Right ventricle myocardium inferior (tissue), 1 donor: Measurements from ENCODE around the gene XYLB. TPM values are rescaled to one million over a fixed set of nuclear protein-coding genes. Genes with fewer than 3 reads are reported as not detected.
"Not testable (repeated sequence)": the region's sequence is repeated elsewhere in the genome, so short reads cannot be mapped to it uniquely, and the experiment has no call there.

Experiments used
- ATAC-seq: fragments of 200-7000 bp; cut with Tn5 transposase; one replicate; pipeline ENCODE4 v1.9.1; 2020; ENCODE audit warnings: mild to moderate bottlenecking, moderate library complexity
- DNase-seq: peaks from one replicate; pipeline ENCODE4 v3.0.0; 2021; ENCODE audit errors: missing footprints
- intact Hi-C: fragments of 100-400 bp; cut with DNase I; formaldehyde crosslinking; loops from one replicate; pipeline ENCODE4 v1.11.0; 2022
- total RNA-seq: library from RNA; stranded (reverse); fragmentation: NEBNext Ultra II Directional; extraction: Animal tissue kit (Norgen Biotek cat#: 25700); gene quantifications from one replicate; pipeline ENCODE4 v1.2.1, GENCODE V29; 2021
- donor health status: DM: no; HTN: yes; CAD: no; lungs with severe emphysema.

Gene XYLB
- total RNA-seq, 1 donor from 2014 or later, result 0.57 TPM

- intact Hi-C loops, result no loop called here
- DNase-seq (no peak), ATAC-seq (no peak)
Measured at GRCh38 chr3:38379201-38379770, 32.7 kb downstream of the XYLB start.

- intact Hi-C loops, result no loop called here
- DNase-seq (no peak), ATAC-seq (no peak)
Measured at GRCh38 chr3:38382506-38383080, 36.0 kb downstream of the XYLB start.

- intact Hi-C loops, result no loop called here
- no peak for DNase-seq
- no peak for ATAC-seq
Measured at GRCh38 chr3:38383156-38383875, 36.7 kb downstream of the XYLB start.

- ATAC-seq (no peak), DNase-seq (no peak)
- intact Hi-C loops, result no loop called here
Measured at GRCh38 chr3:38386992-38387750, 40.6 kb downstream of the XYLB start.

GRCh38 chr3:38387862-38388261 lies 41.3 kb downstream of the XYLB start:
- ATAC-seq, result no peak
- DNase-seq, result no peak
- intact Hi-C loops, result no loop called here

GRCh38 chr3:38392604-38393163 lies 46.1 kb downstream of the XYLB start:
- intact Hi-C loops, result no loop called here
- no peak for ATAC-seq
- no peak for DNase-seq

GRCh38 chr3:38396239-38396638 lies 49.7 kb downstream of the XYLB start:
- ATAC-seq (no peak), DNase-seq (no peak)
- intact Hi-C loops, result no loop called here

GRCh38 chr3:38396861-38397260 lies 50.3 kb downstream of the XYLB start:
- intact Hi-C loops, result no loop called here
- DNase-seq, result no peak
- ATAC-seq, result no peak

- intact Hi-C loops, result no loop called here
- no peak for DNase-seq
Measured at GRCh38 chr3:38397320-38397719, 50.7 kb downstream of the XYLB start.

GRCh38 chr3:38401246-38401962 lies 54.8 kb downstream of the XYLB start:
- no peak for DNase-seq
- intact Hi-C loops, result no loop called here
- ATAC-seq, result no peak

More at GRCh38 chr3:38397320-38397719, 50.7 kb downstream of the XYLB start:
- peak; percentile 16 for ATAC-seq

- ATAC-seq (peak; percentile 97), DNase-seq (peak; percentile 72)
- intact Hi-C loops, result no loop called here
Measured at GRCh38 chr3:38404286-38404685, 57.7 kb downstream of the XYLB start.

GRCh38 chr3:38411591-38411990 lies 65.0 kb downstream of the XYLB start:
- no peak for ATAC-seq
- intact Hi-C loops, result no loop called here
- DNase-seq, result no peak

- intact Hi-C loops, DNase-seq, ATAC-seq: not testable (repeated sequence)
Measured at GRCh38 chr3:38420758-38421157, 74.2 kb downstream of the XYLB start.

- intact Hi-C loops, result no loop called here
- DNase-seq (no peak), ATAC-seq (no peak)
Measured at GRCh38 chr3:38421679-38422336, 75.2 kb downstream of the XYLB start.

GRCh38 chr3:38426798-38427426 lies 80.3 kb downstream of the XYLB start:
- intact Hi-C loops, ATAC-seq, DNase-seq: not testable (repeated sequence)

- ATAC-seq, intact Hi-C loops: not testable (repeated sequence)
Measured at GRCh38 chr3:38432871-38433658, 86.5 kb downstream of the XYLB start.

GRCh38 chr3:38433661-38434060 lies 87.1 kb downstream of the XYLB start:
- not testable (repeated sequence) for ATAC-seq

More at GRCh38 chr3:38432871-38433658, 86.5 kb downstream of the XYLB start:
- DNase-seq, result not testable (repeated sequence)

More at GRCh38 chr3:38433661-38434060, 87.1 kb downstream of the XYLB start:
- DNase-seq, intact Hi-C loops: not testable (repeated sequence)
